ENCODE results near the gene SLC8A3.

SLC8A3 gene

DNA sequence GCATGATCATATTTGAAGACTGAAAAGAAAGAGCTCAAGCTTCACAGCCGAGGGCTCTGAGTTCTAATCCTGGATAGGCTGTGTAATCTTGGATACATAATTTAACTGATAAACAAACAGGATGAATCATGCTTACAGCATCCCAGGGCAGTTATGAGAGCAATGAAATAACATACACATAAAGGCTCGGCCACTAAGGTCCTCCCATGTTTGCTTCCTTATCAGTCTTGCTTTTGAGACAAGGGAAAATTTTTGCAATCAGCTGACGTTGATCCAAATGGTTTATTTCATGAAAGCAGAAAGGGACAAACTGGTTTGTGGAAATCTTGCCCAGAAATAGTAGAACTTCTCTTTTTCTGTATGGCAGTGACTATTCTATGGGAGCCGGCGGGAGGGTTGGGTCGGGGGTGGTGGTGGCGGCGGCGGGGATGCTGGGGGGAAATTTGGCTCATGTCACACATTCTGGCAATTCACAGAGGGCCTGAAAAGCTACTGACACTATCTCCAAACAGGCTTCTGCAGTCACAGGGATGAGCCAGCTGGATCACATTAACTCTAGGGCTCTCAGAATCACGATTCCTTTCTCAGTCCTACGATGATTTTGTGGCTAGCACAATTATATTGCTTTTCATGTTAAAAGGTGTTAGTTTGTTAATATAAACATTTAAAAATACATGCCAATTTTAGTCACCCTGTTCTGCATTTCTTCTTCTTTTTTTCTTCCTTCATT lies 124.5 kb downstream of the SLC8A3 start:
- Mint-ChIP-seq H3K36me3 (ENCODE audit: insufficient read depth) (no peaks in the 10 kb centered on the region), H3K27me3 (peaks cover 49 to 66% of the 10 kb centered on the region in 2 donors), H3K4me3 (no peak overlapping the region), H3K27ac (no peak overlapping the region), H3K9me3 (no peaks in the 10 kb centered on the region), H3K4me1 (ENCODE audit: low read depth in 2 of 2) (peaks cover 0 to 2% of the 10 kb centered on the region in 2 donors)
- no peak for DNase-seq
- ATAC-seq (replicated peaks) = no peak

- no peaks in the 10 kb centered on the region for H3K36me3 Mint-ChIP-seq (ENCODE audit: insufficient read depth)
- no peak overlapping the region for H3K27ac Mint-ChIP-seq
- peaks cover 60 to 77% of the 10 kb centered on the region in 2 donors for H3K27me3 Mint-ChIP-seq
- H3K4me3 Mint-ChIP-seq = no peak overlapping the region
- ATAC-seq (replicated peaks) (no peak), DNase-seq (no peak)
- H3K9me3 Mint-ChIP-seq = no peaks in the 10 kb centered on the region
- H3K4me1 Mint-ChIP-seq (ENCODE audit: low read depth in 2 of 2) = no peaks in the 10 kb centered on the region
These were observed 127.6 kb downstream of the SLC8A3 start for GRCh38 chr14:70061108-70061507.

- no peak overlapping the region for H3K4me3 Mint-ChIP-seq
- H3K4me1 Mint-ChIP-seq (ENCODE audit: low read depth in 2 of 2) = no peaks in the 10 kb centered on the region
- no peak for ATAC-seq (replicated peaks)
- H3K36me3 Mint-ChIP-seq (ENCODE audit: insufficient read depth) = no peaks in the 10 kb centered on the region
- no peaks in the 10 kb centered on the region for H3K9me3 Mint-ChIP-seq
- peaks cover 48 to 76% of the 10 kb centered on the region in 2 donors for H3K27me3 Mint-ChIP-seq
- H3K27ac Mint-ChIP-seq = no peak overlapping the region
- no peak for DNase-seq
These were observed 129.2 kb downstream of the SLC8A3 start for GRCh38 chr14:70059545-70059944.

- ATAC-seq (replicated peaks) = no peak
- no peak overlapping the region for H3K4me3 Mint-ChIP-seq
These were observed 131.1 kb downstream of the SLC8A3 start for GRCh38 chr14:70057519-70058136.

GRCh38 chr14:70052990-70053389 lies 135.8 kb downstream of the SLC8A3 start:
- Mint-ChIP-seq H3K9me3 (peaks cover 1 to 6% of the 10 kb centered on the region in 2 donors), H3K4me3 (no peak overlapping the region), H3K4me1 (ENCODE audit: low read depth in 2 of 2) (no peaks in the 10 kb centered on the region), H3K27ac (no peak overlapping the region), H3K27me3 (peaks cover 27 to 29% of the 10 kb centered on the region in 2 donors), H3K36me3 (ENCODE audit: insufficient read depth) (no peaks in the 10 kb centered on the region)
- DNase-seq = no peak
- no peak for ATAC-seq (replicated peaks)

More at GRCh38 chr14:70057519-70058136, 131.1 kb downstream of the SLC8A3 start:
- no peak for DNase-seq
- Mint-ChIP-seq H3K27ac (no peak overlapping the region), H3K36me3 (ENCODE audit: insufficient read depth) (no peaks in the 10 kb centered on the region), H3K4me1 (ENCODE audit: low read depth in 2 of 2) (no peaks in the 10 kb centered on the region), H3K9me3 (peaks cover 1 to 6% of the 10 kb centered on the region in 2 donors), H3K27me3 (peaks cover 40 to 61% of the 10 kb centered on the region in 2 donors)

GRCh38 chr14:70050136-70050535 lies 138.6 kb downstream of the SLC8A3 start:
- H3K27ac Mint-ChIP-seq = no peak overlapping the region
- H3K27me3 Mint-ChIP-seq = peaks cover 26 to 36% of the 10 kb centered on the region in 2 donors
- H3K36me3 Mint-ChIP-seq (ENCODE audit: insufficient read depth) = no peaks in the 10 kb centered on the region
- no peak for ATAC-seq (replicated peaks)
- no peak for DNase-seq
- no peaks in the 10 kb centered on the region for H3K4me1 Mint-ChIP-seq (ENCODE audit: low read depth in 2 of 2)
- peaks cover 1 to 6% of the 10 kb centered on the region in 2 donors for H3K9me3 Mint-ChIP-seq
- no peak overlapping the region for H3K4me3 Mint-ChIP-seq

DNA sequence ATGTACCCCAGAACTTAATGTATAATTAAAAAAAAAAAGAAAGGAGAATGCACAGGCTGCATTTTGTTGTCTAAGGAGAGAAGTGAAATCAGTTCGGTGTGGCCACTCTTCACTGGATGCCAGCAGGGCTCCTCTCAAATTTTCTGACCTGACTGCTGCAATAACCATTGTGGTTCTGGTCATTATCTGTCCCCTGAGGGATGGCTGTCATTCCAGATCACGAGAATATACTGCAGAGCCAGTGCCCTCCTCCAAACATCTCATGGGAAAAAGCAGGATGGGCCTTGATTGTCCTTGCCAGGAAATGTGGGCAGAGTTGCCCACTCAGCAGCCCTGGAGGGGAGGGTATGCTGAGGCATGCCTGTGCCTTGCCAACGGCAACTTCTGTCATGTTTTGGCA lies 139.1 kb downstream of the SLC8A3 start:
- H3K9me3 Mint-ChIP-seq = peaks cover 1 to 6% of the 10 kb centered on the region in 2 donors

GRCh38 chr14:70048313-70048654 lies 140.5 kb downstream of the SLC8A3 start:
- no peak for DNase-seq
- Mint-ChIP-seq H3K4me1 (ENCODE audit: low read depth in 2 of 2) (no peaks in the 10 kb centered on the region), H3K27ac (no peak overlapping the region), H3K36me3 (ENCODE audit: insufficient read depth) (no peaks in the 10 kb centered on the region), H3K4me3 (no peak overlapping the region), H3K27me3 (peaks cover 43 to 45% of the 10 kb centered on the region in 2 donors), H3K9me3 (peaks cover 0 to 1% of the 10 kb centered on the region in 2 donors)
- no peak for ATAC-seq (replicated peaks)

More for the DNA sequence above, 139.1 kb downstream of the SLC8A3 start:
- DNase-seq (no peak), ATAC-seq (replicated peaks) (no peak)
- Mint-ChIP-seq H3K4me3 (no peak overlapping the region), H3K4me1 (ENCODE audit: low read depth in 2 of 2) (no peaks in the 10 kb centered on the region), H3K27me3 (peaks cover 31 to 41% of the 10 kb centered on the region in 2 donors), H3K27ac (no peak overlapping the region), H3K36me3 (ENCODE audit: insufficient read depth) (no peaks in the 10 kb centered on the region)

DNA sequence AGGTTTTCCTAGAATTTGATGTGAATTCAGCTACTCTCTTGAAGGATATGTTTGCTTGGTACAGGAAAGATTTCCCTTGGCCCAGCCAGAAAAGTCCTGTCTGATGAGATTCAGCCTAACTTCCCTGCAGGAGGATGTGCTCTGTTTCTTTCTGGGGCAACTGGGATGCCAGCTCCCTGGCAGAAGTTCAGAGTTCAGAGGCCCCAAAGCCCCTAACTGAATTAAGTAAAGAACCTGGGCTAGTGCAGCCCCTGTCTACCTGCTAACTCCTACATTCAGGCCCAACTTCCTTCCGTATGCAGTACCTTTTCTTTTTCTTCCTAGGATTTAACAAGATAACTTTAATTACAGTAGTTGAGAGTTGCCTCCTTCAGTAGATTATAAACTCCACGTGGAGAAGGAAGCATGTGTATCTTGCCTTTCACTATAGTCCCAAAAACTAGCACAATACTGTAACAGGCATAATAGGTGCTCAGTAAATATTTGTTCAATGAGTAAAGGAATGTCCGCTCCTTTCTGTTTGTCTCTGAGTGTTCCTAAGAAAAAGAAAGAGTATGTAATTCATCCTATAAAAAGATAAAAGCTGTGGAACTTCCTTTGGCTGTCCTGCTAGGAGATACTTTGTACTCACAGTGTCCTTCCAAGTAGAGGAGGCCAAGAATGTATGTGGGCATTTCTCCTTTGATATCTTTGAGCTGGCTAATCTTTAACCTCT lies 141.0 kb downstream of the SLC8A3 start:
- no peaks in the 10 kb centered on the region for H3K36me3 Mint-ChIP-seq (ENCODE audit: insufficient read depth)
- ATAC-seq (replicated peaks) (no peak), DNase-seq (no peak)
- H3K4me3 Mint-ChIP-seq = no peak overlapping the region
- H3K4me1 Mint-ChIP-seq (ENCODE audit: low read depth in 2 of 2) = no peaks in the 10 kb centered on the region
- H3K27ac Mint-ChIP-seq = no peak overlapping the region
- H3K9me3 Mint-ChIP-seq = no peaks in the 10 kb centered on the region
- peaks cover 48% of the 10 kb centered on the region in 2 donors for H3K27me3 Mint-ChIP-seq

DNA sequence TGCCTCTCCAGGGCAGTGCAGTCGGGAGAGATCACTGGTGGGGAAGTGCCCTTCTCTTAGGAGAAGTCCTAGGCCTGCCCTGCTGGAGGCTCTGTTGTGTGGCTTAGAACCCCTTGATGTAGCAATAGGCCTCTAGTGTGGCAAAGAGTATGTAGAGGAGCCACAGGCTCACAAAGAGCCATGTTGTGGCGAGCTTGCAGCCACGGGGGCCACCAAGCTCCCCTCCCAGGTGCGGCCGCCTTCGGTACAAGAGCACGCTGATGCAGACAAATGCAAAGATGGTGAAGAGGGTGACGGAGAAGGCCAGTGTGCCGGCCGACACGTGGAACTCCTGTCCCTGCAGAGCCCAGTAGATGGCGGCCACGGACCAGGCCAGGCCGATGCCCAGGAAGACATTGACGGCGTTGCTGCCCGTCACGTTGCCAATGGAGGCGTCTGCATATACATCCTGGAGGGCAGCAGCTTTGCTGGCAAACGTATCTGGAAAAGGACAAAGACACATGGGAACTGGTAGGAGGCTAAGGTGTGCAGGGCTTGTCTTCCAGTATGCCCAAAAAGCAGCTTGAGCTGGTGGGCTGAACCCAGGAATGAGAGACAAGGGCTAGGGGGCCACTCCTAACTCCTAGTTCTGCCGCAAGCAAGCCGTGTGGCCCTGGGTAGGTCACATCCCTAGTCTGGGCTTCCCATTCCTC lies 142.8 kb downstream of the SLC8A3 start:
- ATAC-seq (replicated peaks) = no peak
- Mint-ChIP-seq H3K36me3 (ENCODE audit: insufficient read depth) (no peaks in the 10 kb centered on the region), H3K9me3 (no peaks in the 10 kb centered on the region), H3K4me3 (no peak overlapping the region), H3K4me1 (ENCODE audit: low read depth in 2 of 2) (no peaks in the 10 kb centered on the region), H3K27me3 (peaks cover 54 to 55% of the 10 kb centered on the region in 2 donors), H3K27ac (no peak overlapping the region)
- no peak for DNase-seq

DNA sequence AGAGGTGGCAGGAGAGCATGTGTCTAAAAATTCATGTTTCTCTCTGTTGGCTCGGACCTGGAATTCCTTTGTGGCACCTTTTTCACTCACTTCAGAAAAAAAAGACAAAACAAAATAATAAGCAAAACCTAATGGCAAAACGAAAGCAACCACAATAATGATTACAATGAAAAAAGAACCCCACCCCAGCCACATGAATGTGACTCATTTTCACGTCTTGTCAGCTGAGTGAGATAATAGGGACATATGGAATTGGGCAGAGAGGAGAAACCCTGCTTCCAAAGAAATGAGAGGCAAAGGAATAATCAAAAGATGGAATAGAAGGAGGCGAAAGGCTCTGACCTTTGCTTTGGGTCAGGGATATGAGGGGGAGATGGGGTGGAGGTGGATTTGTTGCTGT lies 143.4 kb downstream of the SLC8A3 start:
- ATAC-seq (replicated peaks) = no peak
- H3K27me3 Mint-ChIP-seq = peaks cover 54 to 61% of the 10 kb centered on the region in 2 donors
- H3K4me3 Mint-ChIP-seq = no peak overlapping the region

DNA sequence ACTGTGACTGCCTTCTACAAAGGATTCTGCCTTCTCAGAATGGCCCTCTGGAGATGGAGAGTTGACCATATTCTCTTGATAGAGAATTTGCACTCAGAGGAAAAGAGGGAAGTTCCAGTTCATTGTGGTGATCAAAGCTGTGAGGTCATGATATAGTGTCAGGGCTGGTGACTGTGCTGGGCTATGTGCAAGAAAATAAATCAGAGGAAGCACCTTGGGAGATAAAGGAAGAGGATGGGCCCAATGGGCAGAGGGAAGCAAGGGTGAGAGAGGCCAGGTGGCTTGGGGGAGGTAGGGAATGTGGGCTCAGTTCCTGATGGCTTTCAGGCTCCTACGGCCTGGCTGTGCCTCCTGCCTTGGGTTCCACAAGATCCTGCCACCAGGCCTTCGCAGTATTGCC lies 145.8 kb downstream of the SLC8A3 start:
- Mint-ChIP-seq H3K4me3 (no peak overlapping the region), H3K27ac (no peak overlapping the region), H3K9me3 (no peaks in the 10 kb centered on the region), H3K4me1 (ENCODE audit: low read depth in 2 of 2) (no peaks in the 10 kb centered on the region), H3K36me3 (ENCODE audit: insufficient read depth) (no peaks in the 10 kb centered on the region), H3K27me3 (peaks cover 51 to 83% of the 10 kb centered on the region in 2 donors)
- no peak for ATAC-seq (replicated peaks)
- no peak for DNase-seq

More for the DNA sequence above, 143.4 kb downstream of the SLC8A3 start:
- H3K27ac Mint-ChIP-seq = no peak overlapping the region
- no peak for DNase-seq
- no peaks in the 10 kb centered on the region for H3K36me3 Mint-ChIP-seq (ENCODE audit: insufficient read depth)
- no peaks in the 10 kb centered on the region for H3K9me3 Mint-ChIP-seq
- no peaks in the 10 kb centered on the region for H3K4me1 Mint-ChIP-seq (ENCODE audit: low read depth in 2 of 2)

GRCh38 chr14:70036665-70037064 lies 152.1 kb downstream of the SLC8A3 start:
- H3K4me1 Mint-ChIP-seq (ENCODE audit: low read depth in 2 of 2) = no peaks in the 10 kb centered on the region
- H3K27me3 Mint-ChIP-seq = peaks cover 11 to 79% of the 10 kb centered on the region in 2 donors
- ATAC-seq (replicated peaks) (no peak), DNase-seq (no peak)
- no peaks in the 10 kb centered on the region for H3K9me3 Mint-ChIP-seq
- H3K4me3 Mint-ChIP-seq = no peak overlapping the region
- no peak overlapping the region for H3K27ac Mint-ChIP-seq
- no peaks in the 10 kb centered on the region for H3K36me3 Mint-ChIP-seq (ENCODE audit: insufficient read depth)
